HG03558 (cell line): ENCODE data around the gene SPOCD1.

Experiments
- ATAC-seq: cut with Tn5 transposase; IDR thresholded peaks from one replicate; pipeline ENCODE4 v1.9.1; 2021; ENCODE audit warnings: moderate number of reproducible peaks; ENCODE audit not compliant: unreplicated experiment; ENCODE audit errors: extremely low read depth

The SPOCD1 gene

DNA sequence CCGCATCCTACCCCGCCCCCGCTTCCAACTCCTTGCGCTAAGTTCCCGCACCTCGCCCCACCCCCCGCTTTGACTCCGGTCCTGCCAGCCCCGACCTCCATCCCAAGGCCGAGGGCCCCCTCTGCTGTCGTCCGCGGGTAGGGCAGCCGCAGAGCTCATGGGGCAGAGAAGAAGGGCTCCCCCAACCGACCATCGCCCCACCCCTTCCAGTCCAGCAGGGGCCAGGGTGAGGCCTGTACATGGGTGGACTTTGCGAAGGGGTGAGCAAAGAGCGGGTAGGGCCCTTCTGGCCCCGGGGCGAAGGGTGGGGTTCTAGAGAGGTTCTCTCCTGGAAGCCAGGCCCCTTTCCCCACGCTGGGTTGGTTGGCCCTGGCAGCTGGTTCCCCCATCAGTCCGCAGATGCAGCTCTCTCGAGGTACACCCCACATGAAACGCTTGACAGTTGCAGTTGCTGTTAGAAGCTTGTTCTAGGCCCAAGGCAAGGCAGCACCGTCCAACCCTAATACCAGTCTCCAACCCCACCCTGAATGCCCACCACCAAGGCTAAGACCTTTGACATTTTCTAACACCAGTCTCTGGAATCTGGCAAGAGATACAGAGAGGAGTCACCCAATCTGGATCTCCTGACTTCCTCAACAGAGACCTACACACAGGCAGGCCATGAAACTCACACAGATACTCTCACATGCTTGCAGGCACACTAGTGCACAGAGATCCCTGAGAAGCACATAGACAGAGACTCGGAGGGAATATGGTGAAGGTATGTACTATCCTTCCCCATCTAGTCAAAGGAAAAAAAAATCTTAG is 26.4 kb downstream of the SPOCD1 start:
- ATAC-seq, result no peak

DNA sequence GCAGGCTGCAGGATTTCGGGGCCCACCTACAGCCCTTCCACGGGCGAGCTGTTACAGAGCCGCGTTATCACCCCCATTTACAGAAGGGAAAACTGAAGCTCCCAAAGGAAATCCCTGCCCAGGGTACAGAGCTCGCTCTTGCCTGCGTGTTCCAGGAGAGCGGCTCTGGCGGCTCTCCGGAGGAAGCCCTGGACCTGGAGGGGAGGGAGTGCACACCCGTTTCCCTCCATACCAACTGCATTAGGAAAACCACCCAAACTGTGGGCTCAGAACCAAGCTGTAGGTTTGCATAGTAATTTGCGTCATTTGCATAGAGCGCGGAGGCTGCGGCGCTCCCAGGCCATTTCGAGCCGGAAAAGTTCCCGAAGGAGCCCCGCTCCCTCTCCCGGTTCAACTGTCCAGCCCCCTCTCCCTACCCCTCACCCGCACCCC is 27.0 kb downstream of the SPOCD1 start:
- ATAC-seq, result no peak

DNA sequence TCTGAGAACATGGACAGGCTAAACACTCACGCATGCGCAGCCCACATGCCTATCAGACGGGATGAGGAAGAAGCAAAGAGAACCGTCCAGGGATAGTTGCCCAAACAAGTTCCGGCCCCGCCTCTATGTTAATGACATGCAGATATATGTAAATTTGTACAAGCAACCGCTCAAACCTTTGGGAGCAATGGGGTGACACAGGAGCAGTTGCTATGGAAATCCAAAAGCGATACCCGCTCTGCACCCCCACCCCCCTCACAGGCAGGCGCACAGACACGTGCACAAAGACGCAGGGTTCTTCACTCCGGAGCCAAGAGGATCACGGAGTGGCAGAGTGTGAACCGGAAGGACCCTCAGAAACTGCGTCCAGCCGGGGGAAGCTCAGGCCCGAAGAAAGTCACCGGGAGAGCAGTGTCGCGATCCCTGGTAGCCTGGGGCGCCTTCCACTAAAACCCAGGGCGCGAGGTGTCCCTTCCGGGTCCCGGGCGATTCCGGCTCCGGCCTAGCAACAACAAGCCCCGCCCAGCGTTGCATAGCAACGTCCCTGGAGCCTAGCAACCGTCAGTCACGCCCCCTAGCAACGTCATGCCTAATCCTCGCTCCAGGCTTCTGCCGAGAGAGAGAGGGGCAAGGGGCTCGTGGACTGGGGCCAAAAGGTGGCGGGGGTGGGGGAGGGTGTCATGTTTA is 27.5 kb downstream of the SPOCD1 start:
- ATAC-seq, result no peak

- ATAC-seq, result no peak
These were observed 28.1 kb downstream of the SPOCD1 start for GRCh38 chr1:31787786-31788137.

DNA sequence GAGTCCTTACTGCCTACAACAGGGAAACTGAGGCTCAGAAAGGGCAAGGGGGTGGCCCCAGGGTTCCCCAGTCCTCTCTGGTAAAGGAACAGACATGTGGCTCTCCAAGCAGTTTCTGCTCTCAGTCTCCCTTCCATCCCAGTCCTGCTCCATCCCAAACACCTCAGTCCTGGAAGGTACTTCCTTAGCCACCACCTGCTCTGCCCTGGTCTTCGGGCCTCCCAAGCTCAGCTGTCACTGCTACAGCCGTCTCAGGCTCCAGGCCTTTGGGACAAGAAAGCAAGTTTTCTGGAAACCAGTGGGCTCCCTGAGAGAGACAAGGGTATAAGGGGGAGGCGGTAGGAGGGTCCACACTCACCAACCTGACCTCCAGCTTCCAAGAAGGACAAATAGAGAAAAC is 28.6 kb downstream of the SPOCD1 start:
- no peak for ATAC-seq

DNA sequence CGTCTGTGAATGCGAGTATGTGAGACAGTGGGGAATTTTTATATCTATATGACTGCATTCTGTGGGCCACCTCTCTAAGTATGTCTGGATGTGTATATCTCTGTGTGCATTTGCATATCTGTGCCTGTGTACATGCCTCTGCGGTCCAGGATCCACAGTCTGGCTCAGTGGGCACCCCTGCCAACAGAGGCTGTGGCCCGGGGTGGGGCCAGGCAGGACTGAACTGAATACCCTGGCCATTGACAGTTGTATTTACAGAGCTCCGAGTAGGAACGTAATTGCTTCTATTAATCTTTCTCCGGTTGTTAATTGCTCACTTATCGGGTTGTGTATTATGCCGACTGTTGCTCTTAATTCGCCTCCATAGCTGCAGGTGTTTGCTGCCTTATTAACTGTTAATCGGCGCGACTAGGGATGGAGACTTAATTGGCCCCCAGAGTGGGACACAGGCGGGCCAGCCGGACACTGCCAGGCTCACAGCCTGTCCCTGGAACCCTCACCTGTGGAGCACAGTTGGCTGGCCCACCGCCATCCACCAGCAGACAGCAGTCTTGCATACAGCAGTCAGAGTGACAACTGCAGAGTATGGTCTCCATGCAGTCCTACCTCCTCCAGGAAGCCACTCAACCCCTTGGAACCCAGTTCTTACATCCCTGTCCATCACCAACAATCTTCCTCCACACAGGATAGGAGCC is 29.3 kb downstream of the SPOCD1 start:
- no peak for ATAC-seq

DNA sequence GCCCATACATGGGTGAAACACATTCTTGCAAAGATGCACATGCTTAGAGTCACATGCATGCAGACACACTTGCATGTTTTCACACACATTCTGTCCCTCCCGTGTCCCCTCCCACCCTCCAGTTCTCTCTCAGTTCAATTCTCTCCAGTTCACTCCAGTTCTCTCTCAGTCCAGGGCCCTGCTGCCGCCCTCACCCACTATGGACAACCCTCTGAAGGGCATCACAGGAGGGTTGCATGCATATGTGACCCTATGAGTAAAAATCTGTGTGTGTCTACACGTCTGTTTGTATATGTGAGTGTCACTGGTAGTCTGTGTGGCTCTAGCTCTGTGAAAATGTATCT is 29.9 kb downstream of the SPOCD1 start:
- ATAC-seq, result no peak

DNA sequence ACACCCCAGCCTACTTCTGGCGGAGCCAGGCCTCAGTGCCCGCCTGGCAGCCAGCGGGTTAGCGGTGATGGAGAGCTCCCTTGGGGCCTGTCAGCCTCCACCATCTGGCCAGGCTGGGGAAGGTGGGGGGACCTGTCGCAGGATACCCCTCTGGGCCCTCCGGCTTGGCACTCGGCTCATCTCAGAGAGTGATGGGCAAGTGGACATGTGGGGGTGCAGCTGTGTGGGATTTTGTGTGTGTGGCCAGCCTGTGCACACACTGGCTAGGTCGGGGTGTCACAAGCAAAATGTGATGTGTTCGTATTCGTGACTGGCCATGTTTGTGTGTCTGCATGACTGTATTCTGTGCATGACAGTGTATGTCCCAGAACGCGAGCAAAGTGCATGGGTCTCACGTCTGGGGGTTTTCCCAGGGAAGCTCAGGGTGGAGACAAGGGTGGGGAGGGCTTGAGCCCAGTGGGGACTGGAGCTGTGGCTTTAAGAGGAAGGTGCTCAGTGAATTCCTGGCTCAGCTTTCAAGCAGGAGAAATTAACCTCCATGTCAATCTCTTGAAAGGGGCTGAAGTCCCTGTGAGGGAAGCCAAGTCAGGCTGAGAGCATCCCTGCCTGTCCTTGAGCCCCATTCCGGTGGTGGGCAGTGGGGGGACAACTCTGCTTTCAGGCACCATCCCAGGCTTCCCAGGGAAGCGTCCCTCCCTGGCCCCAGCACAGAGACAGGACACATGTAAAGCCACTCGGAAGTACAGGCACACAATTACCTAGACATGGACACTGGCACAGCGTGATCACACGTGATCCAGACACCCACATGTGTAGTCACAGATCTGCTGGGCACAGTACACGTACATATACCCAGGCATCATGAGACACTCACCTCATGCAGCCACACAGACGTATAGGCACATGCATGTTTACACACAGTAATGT is 30.5 kb downstream of the SPOCD1 start:
- ATAC-seq, result no peak

DNA sequence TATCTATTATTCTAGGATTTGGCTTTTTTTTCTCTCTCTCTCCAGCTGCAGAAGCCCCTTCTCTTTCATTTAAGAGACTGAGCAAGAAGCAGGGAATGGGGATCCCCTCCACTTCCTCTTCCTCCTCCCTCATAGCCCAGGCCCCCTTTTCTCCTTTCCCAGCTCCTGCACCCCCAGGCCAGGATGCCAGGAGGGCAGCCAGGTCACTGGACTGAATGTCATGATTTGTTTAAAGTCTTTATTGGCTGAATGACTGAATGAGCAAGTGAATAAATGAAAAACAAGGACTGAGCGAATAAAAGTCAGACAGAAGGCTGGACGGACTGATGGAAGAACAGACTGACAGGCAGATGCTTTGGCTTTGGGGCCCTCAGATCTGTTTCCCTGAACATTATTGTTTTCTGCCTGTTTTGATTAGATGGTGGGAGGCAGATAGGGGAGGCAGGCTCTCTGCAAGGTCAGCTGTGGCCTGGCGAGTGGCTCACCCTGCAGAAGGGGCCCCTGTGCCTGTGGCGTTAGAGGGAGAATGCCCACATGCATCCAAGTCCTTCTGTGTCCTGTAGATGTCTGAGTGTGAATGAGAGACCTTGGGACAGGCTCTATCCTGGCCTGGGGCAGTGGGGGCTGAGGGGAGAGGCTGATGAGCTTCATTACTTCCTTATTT is 31.3 kb downstream of the SPOCD1 start:
- no peak for ATAC-seq

- no peak for ATAC-seq
These were observed 32.0 kb downstream of the SPOCD1 start for GRCh38 chr1:31783846-31784245.

- no peak for ATAC-seq
These were observed 33.1 kb downstream of the SPOCD1 start for GRCh38 chr1:31782421-31783410.

GRCh38 chr1:31781756-31782371 is 34.0 kb downstream of the SPOCD1 start:
- ATAC-seq, result no peak

GRCh38 chr1:31781138-31781755 is 34.6 kb downstream of the SPOCD1 start:
- no peak for ATAC-seq

DNA sequence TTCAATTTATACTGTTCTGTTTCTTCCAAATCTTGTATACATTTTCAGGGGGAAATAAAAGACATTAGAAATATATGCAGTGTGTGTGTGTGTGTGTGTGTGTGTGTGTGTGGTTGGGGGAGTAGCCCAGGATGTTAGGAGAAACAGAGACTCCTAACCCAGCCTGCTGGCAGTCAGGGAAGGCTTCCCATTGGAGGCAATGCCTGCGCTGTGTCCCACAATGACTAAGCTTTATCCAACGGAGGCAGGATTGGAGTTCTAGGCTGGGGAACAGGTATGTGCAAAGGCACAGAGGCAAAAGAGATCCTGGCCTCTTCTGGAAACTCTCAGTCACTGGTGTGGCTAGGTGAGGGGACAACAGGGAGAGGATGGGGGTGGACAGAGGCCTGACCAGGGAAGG is 35.2 kb downstream of the SPOCD1 start:
- ATAC-seq, result no peak

DNA sequence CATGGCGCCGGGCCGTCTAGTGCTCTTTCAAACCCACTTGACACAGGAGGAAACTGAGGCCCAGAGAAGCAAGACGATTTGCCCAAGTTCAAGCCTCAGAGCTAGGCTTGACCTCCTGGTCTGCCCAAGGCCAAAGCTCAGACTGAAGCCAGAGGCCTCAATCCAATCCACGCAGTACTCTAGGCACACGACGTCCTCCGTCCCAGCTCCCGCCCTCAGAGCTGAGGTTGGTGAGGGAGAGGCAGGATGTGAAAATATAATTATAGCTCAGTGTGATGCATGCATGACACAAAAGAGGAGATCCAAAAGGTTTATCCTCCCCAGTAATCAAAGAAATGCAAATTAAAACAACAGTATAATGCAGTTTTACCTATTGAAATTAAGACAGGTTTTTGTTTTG is 36.1 kb downstream of the SPOCD1 start:
- no peak for ATAC-seq

DNA sequence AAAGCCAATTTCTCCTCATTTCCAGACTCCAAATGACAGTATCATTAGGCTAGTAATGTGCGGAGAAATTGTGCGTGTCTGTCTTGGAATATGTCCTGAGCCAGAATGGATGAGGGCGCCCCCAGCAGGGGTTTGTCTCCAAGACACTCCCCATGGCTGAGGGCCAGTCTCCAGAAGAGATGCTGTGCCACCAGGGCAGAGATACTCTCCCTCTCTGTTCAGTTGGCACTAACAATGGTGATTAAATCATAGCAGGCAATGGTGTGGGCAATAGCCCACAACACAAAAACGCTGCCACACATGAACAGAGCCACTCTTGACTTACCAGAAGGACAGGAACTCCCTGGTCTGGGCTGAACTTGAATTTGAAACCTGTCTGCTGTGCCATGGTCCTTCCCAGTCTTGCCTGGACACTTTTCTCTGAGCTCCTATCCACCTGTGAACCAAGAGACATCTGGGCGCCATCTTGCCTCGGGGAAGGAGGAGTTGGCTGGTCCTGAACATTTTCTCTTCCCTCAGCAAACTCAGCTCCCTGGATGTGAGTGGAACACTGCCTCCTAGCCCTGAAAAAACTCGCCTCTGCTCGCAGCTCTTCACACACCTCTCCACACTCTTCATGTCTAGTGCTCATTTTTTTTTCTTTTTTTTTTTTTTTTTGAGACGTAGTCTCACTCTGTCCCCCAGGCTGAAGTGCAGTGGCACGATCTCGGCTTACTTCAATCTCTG is 36.9 kb downstream of the SPOCD1 start:
- ATAC-seq, result no peak

DNA sequence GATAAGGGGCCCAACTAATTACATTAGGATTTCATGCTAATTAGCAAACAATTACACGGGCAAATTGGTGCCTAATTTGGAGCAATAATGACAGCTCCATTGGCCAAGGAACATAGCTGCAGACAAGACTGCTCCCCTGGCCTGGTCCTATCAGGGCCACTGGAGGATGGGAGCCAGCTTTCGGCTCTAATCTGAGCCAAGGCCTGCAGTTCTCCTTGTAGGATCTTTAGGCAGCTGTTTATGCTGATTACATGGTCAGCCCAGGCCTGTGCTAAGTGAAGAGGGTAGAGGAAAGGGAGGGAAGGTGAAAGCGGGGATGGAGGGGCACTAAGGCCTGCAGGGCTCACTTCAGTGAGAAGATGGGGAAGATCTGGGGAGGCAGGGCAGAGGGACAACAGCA is 39.3 kb downstream of the SPOCD1 start:
- ATAC-seq, result no peak
